Globus pallidus (tissue), 1 donor: ENCODE measurements around the gene MAMLD1.

Experiments
- DNase-seq: peaks from one replicate; pipeline ENCODE4 v3.0.0-alpha.2; 2015; ENCODE audit warnings: low spot score

Gene MAMLD1

GRCh38 chrX:150352581-150352980, 10.5 kb upstream of the MAMLD1 start:
- DNase-seq, result no peak

- no peak for DNase-seq
Observed at GRCh38 chrX:150355913-150356312, 7.2 kb upstream of the MAMLD1 start.

- no peak for DNase-seq
Observed at GRCh38 chrX:150357790-150358189, 5.3 kb upstream of the MAMLD1 start.

- DNase-seq, result no peak
Observed at GRCh38 chrX:150358651-150359050, 4.5 kb upstream of the MAMLD1 start.

- no peak for DNase-seq
Observed at GRCh38 chrX:150360331-150360730, 2.8 kb upstream of the MAMLD1 start.

GRCh38 chrX:150361070-150361776, 1.9 kb upstream of the MAMLD1 start:
- DNase-seq, result no peak

- DNase-seq, result no peak
Observed at GRCh38 chrX:150361777-150362351, 1.3 kb upstream of the MAMLD1 start.

- peak; percentile 57 for DNase-seq
Observed at GRCh38 chrX:150363561-150364346, 637 bp downstream of the MAMLD1 start.

GRCh38 chrX:150364347-150365050, 1.4 kb downstream of the MAMLD1 start:
- peak; percentile 45 for DNase-seq

- DNase-seq, result peak; percentile 83
Observed at GRCh38 chrX:150365051-150365989, 2.2 kb downstream of the MAMLD1 start.

- DNase-seq, result peak; percentile 62
Observed at GRCh38 chrX:150365990-150366911, 3.1 kb downstream of the MAMLD1 start.

GRCh38 chrX:150366951-150367545, 3.9 kb downstream of the MAMLD1 start:
- no peak for DNase-seq

GRCh38 chrX:150370589-150371312, 7.6 kb downstream of the MAMLD1 start:
- no peak for DNase-seq

- DNase-seq, result no peak
Observed at GRCh38 chrX:150371877-150372276, 8.8 kb downstream of the MAMLD1 start.

GRCh38 chrX:150372280-150372679, 9.2 kb downstream of the MAMLD1 start:
- DNase-seq, result peak; percentile 82

GRCh38 chrX:150372756-150373155, 9.6 kb downstream of the MAMLD1 start:
- no peak for DNase-seq

- DNase-seq, result no peak
Observed at GRCh38 chrX:150375243-150375770, 12.2 kb downstream of the MAMLD1 start.

- no peak for DNase-seq
Observed at GRCh38 chrX:150377005-150377404, 13.9 kb downstream of the MAMLD1 start.

- DNase-seq, result no peak
Observed at GRCh38 chrX:150405006-150405405, 41.9 kb downstream of the MAMLD1 start.
